HG03103 (cell line): ENCODE data around the gene TSPO2.

ENCODE experiments used
- ATAC-seq: cut with Tn5 transposase; IDR thresholded peaks from one replicate; pipeline ENCODE4 v1.9.1; 2021; ENCODE audit warnings: low read depth; ENCODE audit not compliant: unreplicated experiment

The TSPO2 gene

GRCh38 chr6:41047745-41048732 lies 5.8 kb downstream of the TSPO2 start:
- ATAC-seq: no peak

- no peak for ATAC-seq
Measured at GRCh38 chr6:41049521-41049920, 7.3 kb downstream of the TSPO2 start.

- no peak for ATAC-seq
Measured at GRCh38 chr6:41049955-41050354, 7.7 kb downstream of the TSPO2 start.

- ATAC-seq: no peak
Measured at GRCh38 chr6:41050536-41050935, 8.3 kb downstream of the TSPO2 start.

GRCh38 chr6:41051873-41052272 lies 9.6 kb downstream of the TSPO2 start:
- ATAC-seq: no peak

- ATAC-seq: no peak
Measured at GRCh38 chr6:41053041-41053440, 10.8 kb downstream of the TSPO2 start, which contains the start of gene APOBEC2. Gene APOBEC2 (plus strand): TSS chr6:41053202. CDS start chr6:41053348, 146 bp downstream.

GRCh38 chr6:41054511-41054910 lies 12.2 kb downstream of the TSPO2 start:
- ATAC-seq: no peak

GRCh38 chr6:41055149-41055548 lies 12.9 kb downstream of the TSPO2 start:
- no peak for ATAC-seq

- ATAC-seq: no peak
Measured at GRCh38 chr6:41056768-41057490, 14.7 kb downstream of the TSPO2 start.

- ATAC-seq: no peak
Measured at GRCh38 chr6:41058783-41059181, 16.5 kb downstream of the TSPO2 start.

GRCh38 chr6:41059556-41059955 lies 17.3 kb downstream of the TSPO2 start:
- ATAC-seq: no peak

GRCh38 chr6:41061196-41061726 lies 19.0 kb downstream of the TSPO2 start:
- no peak for ATAC-seq

- no peak for ATAC-seq
Measured at GRCh38 chr6:41062056-41062455, 19.8 kb downstream of the TSPO2 start.

- ATAC-seq: no peak
Measured at GRCh38 chr6:41063884-41064285, 21.6 kb downstream of the TSPO2 start.

- no peak for ATAC-seq
Measured at GRCh38 chr6:41064841-41065240, 22.6 kb downstream of the TSPO2 start.

GRCh38 chr6:41065550-41066026 lies 23.3 kb downstream of the TSPO2 start:
- no peak for ATAC-seq

GRCh38 chr6:41066867-41067304 lies 24.6 kb downstream of the TSPO2 start:
- ATAC-seq: no peak

GRCh38 chr6:41071501-41071922 lies 29.2 kb downstream of the TSPO2 start:
- ATAC-seq: no peak

GRCh38 chr6:41071923-41072835 lies 29.9 kb downstream of the TSPO2 start, which contains the start of gene OARD1:
Gene OARD1 (minus strand): TSS chr6:41072356. CDS start chr6:41071634, 722 bp downstream.
- peak; percentile 52 for ATAC-seq

- ATAC-seq: peak; percentile 54
Measured at GRCh38 chr6:41072836-41073202, 30.6 kb downstream of the TSPO2 start, which contains the start of gene NFYA. Gene NFYA (plus strand): TSS chr6:41072974. CDS start chr6:41079090, 6,116 bp downstream.
